ENCODE measurements around the gene LIPT1. TPM values are rescaled to one million over a fixed set of nuclear protein-coding genes. Genes with fewer than 3 reads are reported as not detected.
A peak's percentile ranks its signal among the peaks of the same experiment; 100 is the strongest.

Gene LIPT1
- total RNA-seq, 6 experiments from 2014 or later, result 2.5 to 3.8 (median 3.3) TPM

GRCh38 chr2:99158599-99158998 is 3.8 kb downstream of the LIPT1 start:
- Mint-ChIP-seq H3K4me1 (ENCODE audit: low read depth) (peaks cover 12% of the 10 kb centered on the region), H3K36me3 (ENCODE audit: low read depth) (0 out of 2 replicates have a peak, but pooled peaks cover 4% of the 10 kb centered on the region)
- DNase-seq, result no peak

GRCh38 chr2:99159594-99159993 is 4.8 kb downstream of the LIPT1 start:
- Mint-ChIP-seq H3K9me3 (no peaks in the 10 kb centered on the region), H3K27me3 (ENCODE audit: insufficient read depth) (no peaks in the 10 kb centered on the region; the same call in 1 of the 2 replicates), H3K4me3 (no peak overlapping the region), H3K27ac (no peak overlapping the region), H3K36me3 (ENCODE audit: low read depth) (0 out of 2 replicates have a peak, but pooled peaks cover 4% of the 10 kb centered on the region), H3K4me1 (ENCODE audit: low read depth) (peaks cover 12% of the 10 kb centered on the region)
- DNase-seq, result no peak
- TF ChIP-seq CTCF (IDR thresholded peaks at IDR 0.05), result no peak

More at GRCh38 chr2:99158599-99158998, 3.8 kb downstream of the LIPT1 start:
- 0 out of 2 replicates have a peak, but pooled peaks have one; percentile 17 for TF ChIP-seq CTCF (IDR thresholded peaks at IDR 0.05)
- no peak overlapping the region for H3K4me3 Mint-ChIP-seq
- no peaks in the 10 kb centered on the region for H3K9me3 Mint-ChIP-seq
- H3K27me3 Mint-ChIP-seq (ENCODE audit: insufficient read depth), result no peaks in the 10 kb centered on the region; the same call in 1 of the 2 replicates
- no peak overlapping the region for H3K27ac Mint-ChIP-seq

GRCh38 chr2:99166218-99166617 is 11.5 kb downstream of the LIPT1 start:
- Mint-ChIP-seq H3K36me3 (ENCODE audit: low read depth) (no peaks in the 10 kb centered on the region), H3K27me3 (ENCODE audit: insufficient read depth) (no peaks in the 10 kb centered on the region; the same call in 1 of the 2 replicates), H3K4me3 (no peak overlapping the region), H3K27ac (no peak overlapping the region), H3K4me1 (ENCODE audit: low read depth) (no peaks in the 10 kb centered on the region), H3K9me3 (no peaks in the 10 kb centered on the region)
- no peak for DNase-seq
- no peak for TF ChIP-seq CTCF (IDR thresholded peaks at IDR 0.05)

- no peak for TF ChIP-seq CTCF (IDR thresholded peaks at IDR 0.05)
- Mint-ChIP-seq H3K36me3 (ENCODE audit: low read depth) (no peaks in the 10 kb centered on the region), H3K9me3 (no peaks in the 10 kb centered on the region), H3K27me3 (ENCODE audit: insufficient read depth) (no peaks in the 10 kb centered on the region), H3K4me1 (ENCODE audit: low read depth) (no peaks in the 10 kb centered on the region), H3K27ac (no peak overlapping the region), H3K4me3 (no peak overlapping the region)
- no peak for DNase-seq
Observed at GRCh38 chr2:99169534-99169933, 14.8 kb downstream of the LIPT1 start.

- H3K36me3 Mint-ChIP-seq (ENCODE audit: low read depth), result no peaks in the 10 kb centered on the region
- TF ChIP-seq CTCF (IDR thresholded peaks at IDR 0.05), result no peak
- H3K4me3 Mint-ChIP-seq, result no peak overlapping the region
- no peaks in the 10 kb centered on the region for H3K4me1 Mint-ChIP-seq (ENCODE audit: low read depth)
- no peak for DNase-seq
- no peaks in the 10 kb centered on the region for H3K9me3 Mint-ChIP-seq
- H3K27me3 Mint-ChIP-seq (ENCODE audit: insufficient read depth), result no peaks in the 10 kb centered on the region
- no peak overlapping the region for H3K27ac Mint-ChIP-seq
Observed at GRCh38 chr2:99171377-99172140, 16.8 kb downstream of the LIPT1 start.
